WTC11 (cell line): ENCODE data around the gene EFNB3. TPM values are rescaled to one million over a fixed set of nuclear protein-coding genes. Genes with fewer than 3 reads are reported as not detected.

ENCODE experiments used
- CREB1 ChIP-seq: sonication (generic); formaldehyde crosslinking; IDR thresholded peaks from 2 replicates; pipeline ENCODE4 v1.8.0; 2023; ENCODE audit warnings: mild to moderate bottlenecking, missing genetic modification reagents
- CREM ChIP-seq: sonication (generic); formaldehyde crosslinking; IDR thresholded peaks from 2 replicates; pipeline ENCODE4 v1.8.1; 2022; ENCODE audit warnings: mild to moderate bottlenecking, missing genetic modification reagents, moderate library complexity
- FOXJ3 ChIP-seq: sonication (generic); formaldehyde crosslinking; IDR thresholded peaks from 2 replicates; pipeline ENCODE4 v1.9.0; 2021; ENCODE audit warnings: missing genetic modification reagents, mild to moderate bottlenecking, borderline replicate concordance
- GTF2I ChIP-seq: fragments of 250-450 bp; sonication (Bioruptor Pico); conservative IDR thresholded peaks from 2 replicates; pipeline ENCODE4 v1.4.0; 2021; ENCODE audit warnings: mild to moderate bottlenecking
- MYBL2 ChIP-seq: sonication (generic); formaldehyde crosslinking; IDR thresholded peaks from 2 replicates; pipeline ENCODE4 v1.8.1; 2023; ENCODE audit warnings: mild to moderate bottlenecking, moderate library complexity, missing genetic modification reagents
- NFATC4 ChIP-seq: fragments of 250-450 bp; sonication (Bioruptor Pico); IDR thresholded peaks from 2 replicates; pipeline ENCODE4 v1.9.0; 2021; ENCODE audit warnings: mild to moderate bottlenecking
- OVOL2 ChIP-seq: fragments of 250-450 bp; sonication (Bioruptor Pico); IDR thresholded peaks from 2 replicates; pipeline ENCODE4 v1.9.0; 2021; ENCODE audit warnings: mild to moderate bottlenecking, borderline replicate concordance
- SOX15 ChIP-seq: fragments of 250-450 bp; sonication (Bioruptor Pico); IDR thresholded peaks from 2 replicates; pipeline ENCODE4 v1.9.0; 2021; ENCODE audit warnings: mild to moderate bottlenecking
- SP1 ChIP-seq: sonication (generic); formaldehyde crosslinking; conservative IDR thresholded peaks from 2 replicates; pipeline ENCODE4 v1.8.1; 2022; ENCODE audit warnings: missing genetic modification reagents
- TCF7 ChIP-seq: sonication (generic); formaldehyde crosslinking; IDR thresholded peaks from 2 replicates; pipeline ENCODE4 v1.8.0; 2022; ENCODE audit warnings: mild to moderate bottlenecking, low read depth, missing genetic modification reagents, moderate library complexity
- ZBTB21 ChIP-seq: sonication (generic); formaldehyde crosslinking; IDR thresholded peaks from 2 replicates; pipeline ENCODE4 v1.8.1; 2023; ENCODE audit warnings: mild to moderate bottlenecking, missing genetic modification reagents, borderline replicate concordance
- total RNA-seq: library from RNA; stranded (reverse); gene quantifications from 3 replicates; pipeline ENCODE4 v1.2.3, GENCODE V29; 2021
- TF ChIP-seq, protein P1 (sequence below): sonication (generic); formaldehyde crosslinking; IDR thresholded peaks from 2 replicates; pipeline ENCODE4 v1.8.1; 2023; ENCODE audit warnings: mild to moderate bottlenecking, missing genetic modification reagents, borderline replicate concordance
- TF ChIP-seq, protein P2 (sequence below): sonication (generic); formaldehyde crosslinking; IDR thresholded peaks from 2 replicates; pipeline ENCODE4 v1.8.1; 2022; ENCODE audit warnings: mild to moderate bottlenecking, moderate library complexity, missing genetic modification reagents
- TF ChIP-seq, protein P3 (sequence below): sonication (generic); formaldehyde crosslinking; IDR thresholded peaks from 2 replicates; pipeline ENCODE4 v1.8.1; 2023; ENCODE audit warnings: mild to moderate bottlenecking, missing genetic modification reagents, moderate library complexity
- TF ChIP-seq, protein P4 (sequence below): sonication (generic); formaldehyde crosslinking; IDR thresholded peaks from 2 replicates; pipeline ENCODE4 v1.8.1; 2022; ENCODE audit warnings: mild to moderate bottlenecking, missing genetic modification reagents, moderate library complexity, borderline replicate concordance
- TF ChIP-seq, protein P5 (sequence below): sonication (generic); formaldehyde crosslinking; IDR thresholded peaks from 2 replicates; pipeline ENCODE4 v1.8.1; 2023; ENCODE audit warnings: mild to moderate bottlenecking, moderate library complexity, missing genetic modification reagents
- TF ChIP-seq, protein P6 (sequence below): sonication (generic); formaldehyde crosslinking; IDR thresholded peaks from 2 replicates; pipeline ENCODE4 v1.8.1; 2023; ENCODE audit warnings: mild to moderate bottlenecking, missing genetic modification reagents, moderate library complexity
- TF ChIP-seq, protein P7 (sequence below): sonication (generic); formaldehyde crosslinking; IDR thresholded peaks from 2 replicates; pipeline ENCODE4 v1.8.0; 2022; ENCODE audit warnings: mild to moderate bottlenecking, missing genetic modification reagents
- TF ChIP-seq, protein P8 (sequence below): fragments of 250-450 bp; sonication (Bioruptor Pico); IDR thresholded peaks from 2 replicates; pipeline ENCODE4 v1.9.0; 2021; ENCODE audit warnings: moderate library complexity, mild to moderate bottlenecking, inconsistent platforms, borderline replicate concordance
- TF ChIP-seq, protein P9 (sequence below): sonication (generic); formaldehyde crosslinking; IDR thresholded peaks from 2 replicates; pipeline ENCODE4 v1.8.0; 2022; ENCODE audit warnings: mild to moderate bottlenecking, missing genetic modification reagents
- TF ChIP-seq, protein P10 (sequence below): sonication (generic); formaldehyde crosslinking; IDR thresholded peaks from 2 replicates; pipeline ENCODE4 v1.8.1; 2022; ENCODE audit warnings: missing genetic modification reagents, borderline replicate concordance

Gene EFNB3
- total RNA-seq, 1 experiment from 2014 or later, result 14.7 TPM

DNA sequence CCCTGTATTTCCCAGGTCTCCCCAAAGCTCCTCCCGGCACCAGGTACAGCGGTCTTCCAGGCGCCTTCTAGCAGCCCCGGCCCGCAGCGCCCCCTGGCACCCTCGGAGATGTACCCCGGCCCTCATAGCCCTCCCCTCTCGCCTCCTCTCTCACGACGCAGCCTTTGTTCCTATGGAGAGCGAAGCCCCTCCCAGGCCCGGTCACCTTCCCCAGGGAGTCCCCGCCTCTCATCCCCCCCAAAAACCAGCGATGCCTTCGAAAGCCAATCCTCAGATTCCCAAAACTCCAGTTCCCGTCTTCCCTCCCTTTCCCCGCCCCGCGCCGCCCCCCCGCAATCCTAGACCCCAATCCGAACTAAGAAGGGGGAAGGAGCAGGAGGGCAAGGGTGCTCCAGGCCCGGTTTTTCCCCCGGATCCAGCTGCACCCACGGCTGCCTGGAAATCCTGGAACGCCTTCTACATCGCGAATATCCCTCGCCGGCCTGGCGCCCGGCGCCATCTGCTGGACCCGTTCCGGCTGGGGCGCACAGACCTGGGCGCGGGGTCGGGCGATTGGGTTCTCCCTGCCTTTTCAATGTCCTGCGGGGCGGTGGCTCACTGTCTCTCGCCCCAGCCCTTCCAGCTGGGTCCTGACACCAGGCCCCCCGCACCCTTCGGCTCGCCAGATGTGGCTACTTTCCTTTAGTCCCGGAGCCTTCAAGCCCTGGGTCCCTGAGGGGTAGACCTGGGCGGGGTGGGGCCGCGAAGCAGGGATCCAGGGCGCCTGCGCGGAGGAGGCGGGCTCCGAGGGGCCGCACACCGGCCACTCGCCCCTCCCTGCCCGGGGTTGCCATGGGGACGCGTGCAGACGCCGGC lies 12.1 kb downstream of the EFNB3 start, which contains the start of gene DNAH2 (continued):
- TF ChIP-seq, protein P1, sequence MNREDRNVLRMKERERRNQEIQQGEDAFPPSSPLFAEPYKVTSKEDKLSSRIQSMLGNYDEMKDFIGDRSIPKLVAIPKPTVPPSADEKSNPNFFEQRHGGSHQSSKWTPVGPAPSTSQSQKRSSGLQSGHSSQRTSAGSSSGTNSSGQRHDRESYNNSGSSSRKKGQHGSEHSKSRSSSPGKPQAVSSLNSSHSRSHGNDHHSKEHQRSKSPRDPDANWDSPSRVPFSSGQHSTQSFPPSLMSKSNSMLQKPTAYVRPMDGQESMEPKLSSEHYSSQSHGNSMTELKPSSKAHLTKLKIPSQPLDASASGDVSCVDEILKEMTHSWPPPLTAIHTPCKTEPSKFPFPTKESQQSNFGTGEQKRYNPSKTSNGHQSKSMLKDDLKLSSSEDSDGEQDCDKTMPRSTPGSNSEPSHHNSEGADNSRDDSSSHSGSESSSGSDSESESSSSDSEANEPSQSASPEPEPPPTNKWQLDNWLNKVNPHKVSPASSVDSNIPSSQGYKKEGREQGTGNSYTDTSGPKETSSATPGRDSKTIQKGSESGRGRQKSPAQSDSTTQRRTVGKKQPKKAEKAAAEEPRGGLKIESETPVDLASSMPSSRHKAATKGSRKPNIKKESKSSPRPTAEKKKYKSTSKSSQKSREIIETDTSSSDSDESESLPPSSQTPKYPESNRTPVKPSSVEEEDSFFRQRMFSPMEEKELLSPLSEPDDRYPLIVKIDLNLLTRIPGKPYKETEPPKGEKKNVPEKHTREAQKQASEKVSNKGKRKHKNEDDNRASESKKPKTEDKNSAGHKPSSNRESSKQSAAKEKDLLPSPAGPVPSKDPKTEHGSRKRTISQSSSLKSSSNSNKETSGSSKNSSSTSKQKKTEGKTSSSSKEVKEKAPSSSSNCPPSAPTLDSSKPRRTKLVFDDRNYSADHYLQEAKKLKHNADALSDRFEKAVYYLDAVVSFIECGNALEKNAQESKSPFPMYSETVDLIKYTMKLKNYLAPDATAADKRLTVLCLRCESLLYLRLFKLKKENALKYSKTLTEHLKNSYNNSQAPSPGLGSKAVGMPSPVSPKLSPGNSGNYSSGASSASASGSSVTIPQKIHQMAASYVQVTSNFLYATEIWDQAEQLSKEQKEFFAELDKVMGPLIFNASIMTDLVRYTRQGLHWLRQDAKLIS (CRISPR knock-in tag), result no peak
- TF ChIP-seq TCF7 (CRISPR knock-in tag) (no peak), OVOL2 (no peak), MYBL2 (CRISPR knock-in tag) (peak; percentile 32; the same call in 1 of the 2 replicates), CREM (CRISPR knock-in tag) (0 out of 2 replicates have a peak, but pooled peaks have one; percentile 67), FOXJ3 (CRISPR knock-in tag) (no peak), SP1 (CRISPR knock-in tag) (peak; percentile 85), SOX15 (no peak), NFATC4 (no peak), GTF2I (CRISPR knock-in tag) (no peak), CREB1 (peak; percentile 28; the same call in 1 of the 2 replicates), ZBTB21 (CRISPR knock-in tag) (0 out of 2 replicates have a peak, but pooled peaks have one; percentile 46)
- TF ChIP-seq, protein P2, sequence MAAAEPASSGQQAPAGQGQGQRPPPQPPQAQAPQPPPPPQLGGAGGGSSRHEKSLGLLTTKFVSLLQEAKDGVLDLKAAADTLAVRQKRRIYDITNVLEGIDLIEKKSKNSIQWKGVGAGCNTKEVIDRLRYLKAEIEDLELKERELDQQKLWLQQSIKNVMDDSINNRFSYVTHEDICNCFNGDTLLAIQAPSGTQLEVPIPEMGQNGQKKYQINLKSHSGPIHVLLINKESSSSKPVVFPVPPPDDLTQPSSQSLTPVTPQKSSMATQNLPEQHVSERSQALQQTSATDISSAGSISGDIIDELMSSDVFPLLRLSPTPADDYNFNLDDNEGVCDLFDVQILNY (CRISPR knock-in tag), result 0 out of 2 replicates have a peak, but pooled peaks have one; percentile 60
- TF ChIP-seq, protein P3, sequence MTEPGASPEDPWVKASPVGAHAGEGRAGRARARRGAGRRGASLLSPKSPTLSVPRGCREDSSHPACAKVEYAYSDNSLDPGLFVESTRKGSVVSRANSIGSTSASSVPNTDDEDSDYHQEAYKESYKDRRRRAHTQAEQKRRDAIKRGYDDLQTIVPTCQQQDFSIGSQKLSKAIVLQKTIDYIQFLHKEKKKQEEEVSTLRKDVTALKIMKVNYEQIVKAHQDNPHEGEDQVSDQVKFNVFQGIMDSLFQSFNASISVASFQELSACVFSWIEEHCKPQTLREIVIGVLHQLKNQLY, result no peak
- TF ChIP-seq, protein P4, sequence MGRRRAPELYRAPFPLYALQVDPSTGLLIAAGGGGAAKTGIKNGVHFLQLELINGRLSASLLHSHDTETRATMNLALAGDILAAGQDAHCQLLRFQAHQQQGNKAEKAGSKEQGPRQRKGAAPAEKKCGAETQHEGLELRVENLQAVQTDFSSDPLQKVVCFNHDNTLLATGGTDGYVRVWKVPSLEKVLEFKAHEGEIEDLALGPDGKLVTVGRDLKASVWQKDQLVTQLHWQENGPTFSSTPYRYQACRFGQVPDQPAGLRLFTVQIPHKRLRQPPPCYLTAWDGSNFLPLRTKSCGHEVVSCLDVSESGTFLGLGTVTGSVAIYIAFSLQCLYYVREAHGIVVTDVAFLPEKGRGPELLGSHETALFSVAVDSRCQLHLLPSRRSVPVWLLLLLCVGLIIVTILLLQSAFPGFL (CRISPR knock-in tag), result no peak
- TF ChIP-seq, protein P5, sequence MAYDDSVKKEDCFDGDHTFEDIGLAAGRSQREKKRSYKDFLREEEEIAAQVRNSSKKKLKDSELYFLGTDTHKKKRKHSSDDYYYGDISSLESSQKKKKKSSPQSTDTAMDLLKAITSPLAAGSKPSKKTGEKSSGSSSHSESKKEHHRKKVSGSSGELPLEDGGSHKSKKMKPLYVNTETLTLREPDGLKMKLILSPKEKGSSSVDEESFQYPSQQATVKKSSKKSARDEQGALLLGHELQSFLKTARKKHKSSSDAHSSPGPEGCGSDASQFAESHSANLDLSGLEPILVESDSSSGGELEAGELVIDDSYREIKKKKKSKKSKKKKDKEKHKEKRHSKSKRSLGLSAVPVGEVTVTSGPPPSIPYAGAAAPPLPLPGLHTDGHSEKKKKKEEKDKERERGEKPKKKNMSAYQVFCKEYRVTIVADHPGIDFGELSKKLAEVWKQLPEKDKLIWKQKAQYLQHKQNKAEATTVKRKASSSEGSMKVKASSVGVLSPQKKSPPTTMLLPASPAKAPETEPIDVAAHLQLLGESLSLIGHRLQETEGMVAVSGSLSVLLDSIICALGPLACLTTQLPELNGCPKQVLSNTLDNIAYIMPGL (CRISPR knock-in tag), result peak; percentile 88; the same call in 1 of the 2 replicates
- TF ChIP-seq, protein P6, sequence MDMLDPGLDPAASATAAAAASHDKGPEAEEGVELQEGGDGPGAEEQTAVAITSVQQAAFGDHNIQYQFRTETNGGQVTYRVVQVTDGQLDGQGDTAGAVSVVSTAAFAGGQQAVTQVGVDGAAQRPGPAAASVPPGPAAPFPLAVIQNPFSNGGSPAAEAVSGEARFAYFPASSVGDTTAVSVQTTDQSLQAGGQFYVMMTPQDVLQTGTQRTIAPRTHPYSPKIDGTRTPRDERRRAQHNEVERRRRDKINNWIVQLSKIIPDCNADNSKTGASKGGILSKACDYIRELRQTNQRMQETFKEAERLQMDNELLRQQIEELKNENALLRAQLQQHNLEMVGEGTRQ (CRISPR knock-in tag), result peak; percentile 18
- TF ChIP-seq, protein P7, sequence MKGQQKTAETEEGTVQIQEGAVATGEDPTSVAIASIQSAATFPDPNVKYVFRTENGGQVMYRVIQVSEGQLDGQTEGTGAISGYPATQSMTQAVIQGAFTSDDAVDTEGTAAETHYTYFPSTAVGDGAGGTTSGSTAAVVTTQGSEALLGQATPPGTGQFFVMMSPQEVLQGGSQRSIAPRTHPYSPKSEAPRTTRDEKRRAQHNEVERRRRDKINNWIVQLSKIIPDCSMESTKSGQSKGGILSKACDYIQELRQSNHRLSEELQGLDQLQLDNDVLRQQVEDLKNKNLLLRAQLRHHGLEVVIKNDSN (CRISPR knock-in tag), result 0 out of 2 replicates have a peak, but pooled peaks have one; percentile 29
- TF ChIP-seq, protein P8, sequence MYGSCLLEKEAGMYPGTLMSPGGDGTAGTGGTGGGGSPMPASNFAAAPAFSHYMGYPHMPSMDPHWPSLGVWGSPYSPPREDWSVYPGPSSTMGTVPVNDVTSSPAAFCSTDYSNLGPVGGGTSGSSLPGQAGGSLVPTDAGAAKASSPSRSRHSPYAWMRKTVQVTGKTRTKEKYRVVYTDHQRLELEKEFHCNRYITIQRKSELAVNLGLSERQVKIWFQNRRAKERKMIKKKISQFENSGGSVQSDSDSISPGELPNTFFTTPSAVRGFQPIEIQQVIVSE (CRISPR knock-in tag), result no peak
- TF ChIP-seq, protein P9, sequence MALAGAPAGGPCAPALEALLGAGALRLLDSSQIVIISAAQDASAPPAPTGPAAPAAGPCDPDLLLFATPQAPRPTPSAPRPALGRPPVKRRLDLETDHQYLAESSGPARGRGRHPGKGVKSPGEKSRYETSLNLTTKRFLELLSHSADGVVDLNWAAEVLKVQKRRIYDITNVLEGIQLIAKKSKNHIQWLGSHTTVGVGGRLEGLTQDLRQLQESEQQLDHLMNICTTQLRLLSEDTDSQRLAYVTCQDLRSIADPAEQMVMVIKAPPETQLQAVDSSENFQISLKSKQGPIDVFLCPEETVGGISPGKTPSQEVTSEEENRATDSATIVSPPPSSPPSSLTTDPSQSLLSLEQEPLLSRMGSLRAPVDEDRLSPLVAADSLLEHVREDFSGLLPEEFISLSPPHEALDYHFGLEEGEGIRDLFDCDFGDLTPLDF (CRISPR knock-in tag), result peak; percentile 62; the same call in 1 of the 2 replicates
- TF ChIP-seq, protein P10, sequence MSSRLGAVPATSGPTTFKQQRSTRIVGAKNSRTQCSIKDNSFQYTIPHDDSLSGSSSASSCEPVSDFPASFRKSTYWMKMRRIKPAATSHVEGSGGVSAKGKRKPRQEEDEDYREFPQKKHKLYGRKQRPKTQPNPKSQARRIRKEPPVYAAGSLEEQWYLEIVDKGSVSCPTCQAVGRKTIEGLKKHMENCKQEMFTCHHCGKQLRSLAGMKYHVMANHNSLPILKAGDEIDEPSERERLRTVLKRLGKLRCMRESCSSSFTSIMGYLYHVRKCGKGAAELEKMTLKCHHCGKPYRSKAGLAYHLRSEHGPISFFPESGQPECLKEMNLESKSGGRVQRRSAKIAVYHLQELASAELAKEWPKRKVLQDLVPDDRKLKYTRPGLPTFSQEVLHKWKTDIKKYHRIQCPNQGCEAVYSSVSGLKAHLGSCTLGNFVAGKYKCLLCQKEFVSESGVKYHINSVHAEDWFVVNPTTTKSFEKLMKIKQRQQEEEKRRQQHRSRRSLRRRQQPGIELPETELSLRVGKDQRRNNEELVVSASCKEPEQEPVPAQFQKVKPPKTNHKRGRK (CRISPR knock-in tag), result no peak
